HS-27A (cell line): Measurements from ENCODE around the gene UCHL3.
A peak's percentile ranks its signal among the peaks of the same experiment; 100 is the strongest.
"Not testable (repeated sequence)": the region's sequence is repeated elsewhere in the genome, so short reads cannot be mapped to it uniquely, and the experiment has no call there.

Experiments
- DNase-seq: peaks from one replicate; pipeline ENCODE4 v3.0.0-alpha.2; 2012; ENCODE audit warnings: low read depth, missing footprints

The UCHL3 gene

GRCh38 chr13:75549262-75550158 is at the start of gene UCHL3:
Gene UCHL3 (plus strand): TSS chr13:75549791. CDS start chr13:75549821, 30 bp downstream.
- DNase-seq = peak; percentile 76

- no peak for DNase-seq
Observed at GRCh38 chr13:75505327-75505726, 44.3 kb upstream of the UCHL3 start.

GRCh38 chr13:75506018-75506417 is 43.6 kb upstream of the UCHL3 start:
- DNase-seq = no peak

- no peak for DNase-seq
Observed at GRCh38 chr13:75507027-75508001, 42.3 kb upstream of the UCHL3 start.

- no peak for DNase-seq
Observed at GRCh38 chr13:75508002-75508548, 41.5 kb upstream of the UCHL3 start.

- DNase-seq = no peak
Observed at GRCh38 chr13:75511051-75511625, 38.5 kb upstream of the UCHL3 start.

- no peak for DNase-seq
Observed at GRCh38 chr13:75512253-75512652, 37.3 kb upstream of the UCHL3 start.

- no peak for DNase-seq
Observed at GRCh38 chr13:75513271-75513670, 36.3 kb upstream of the UCHL3 start.

GRCh38 chr13:75514080-75514995 is 35.3 kb upstream of the UCHL3 start:
- no peak for DNase-seq

- DNase-seq = no peak
Observed at GRCh38 chr13:75518439-75519088, 31.0 kb upstream of the UCHL3 start.

- DNase-seq = no peak
Observed at GRCh38 chr13:75521956-75522355, 27.6 kb upstream of the UCHL3 start.

GRCh38 chr13:75530549-75530961 is 19.0 kb upstream of the UCHL3 start:
- DNase-seq = no peak

- no peak for DNase-seq
Observed at GRCh38 chr13:75533861-75534260, 15.7 kb upstream of the UCHL3 start.

GRCh38 chr13:75537401-75538365 is 11.9 kb upstream of the UCHL3 start, which contains the start of gene COMMD6:
Gene COMMD6 (minus strand): TSS chr13:75537841. CDS start chr13:75537805, 36 bp downstream.
- DNase-seq = peak; percentile 60

GRCh38 chr13:75541287-75541686 is 8.3 kb upstream of the UCHL3 start:
- DNase-seq = no peak

GRCh38 chr13:75541961-75542360 is 7.6 kb upstream of the UCHL3 start:
- no peak for DNase-seq

- no peak for DNase-seq
Observed at GRCh38 chr13:75544681-75545330, 4.8 kb upstream of the UCHL3 start.

- DNase-seq = not testable (repeated sequence)
Observed at GRCh38 chr13:75545386-75545785, 4.2 kb upstream of the UCHL3 start.
